ENCODE measurements around the gene RNF224. TPM values are rescaled to one million over a fixed set of nuclear protein-coding genes. Genes with fewer than 3 reads are reported as not detected.

Gene RNF224
- total and polyA plus RNA-seq, 10 of the 15 experiments (the other 5 are each of a cell fraction or from before 2014, with no cell fraction given), result not detected

DNA sequence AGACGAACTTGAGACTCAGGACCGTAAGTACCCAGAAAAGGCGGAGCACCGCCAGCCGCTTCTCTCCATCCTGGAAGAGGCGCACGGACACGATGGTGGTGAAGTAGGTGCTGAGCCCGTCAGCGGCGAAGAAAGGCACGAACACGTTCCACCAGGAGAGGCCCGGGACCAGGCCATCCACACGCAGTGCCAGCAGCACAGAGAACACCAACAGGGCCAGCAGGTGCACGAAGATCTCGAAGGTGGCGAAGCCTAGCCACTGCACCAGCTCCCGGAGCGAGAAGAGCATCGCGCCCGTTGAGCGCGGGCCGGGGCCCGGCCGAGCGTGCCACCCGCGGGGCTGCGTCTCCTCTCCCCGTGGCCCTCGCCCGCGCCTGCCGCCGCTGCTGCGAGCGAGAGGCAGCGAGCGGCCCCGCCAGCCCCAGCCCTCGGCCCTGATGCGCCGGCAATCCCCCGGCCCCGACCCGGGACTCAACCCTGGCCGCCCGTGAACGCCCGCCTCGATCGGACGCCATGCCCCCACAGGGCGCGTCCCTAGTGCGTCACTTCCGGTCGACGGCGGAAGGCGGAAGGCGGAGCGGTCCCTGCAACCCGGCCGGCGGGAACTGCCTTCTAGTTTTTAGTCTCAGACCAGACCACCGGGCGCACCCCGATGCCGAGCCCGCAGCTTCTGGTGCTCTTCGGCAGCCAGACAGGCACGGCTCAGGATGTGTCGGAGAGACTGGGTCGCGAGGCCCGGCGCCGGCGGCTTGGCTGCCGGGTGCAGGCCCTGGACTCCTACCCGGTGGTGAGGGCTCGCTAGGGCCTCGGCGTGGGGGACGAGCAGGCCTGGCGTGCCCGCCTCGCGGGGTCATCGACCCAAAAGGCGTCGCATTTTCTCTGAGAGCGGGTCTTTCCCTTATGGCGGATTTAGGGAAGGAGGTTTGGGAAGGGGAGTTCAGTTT is 21.9 kb upstream of the RNF224 start, which contains the start of the genes NDOR1 and TMEM203 (continued):
- TF ChIP-seq, protein P1, sequence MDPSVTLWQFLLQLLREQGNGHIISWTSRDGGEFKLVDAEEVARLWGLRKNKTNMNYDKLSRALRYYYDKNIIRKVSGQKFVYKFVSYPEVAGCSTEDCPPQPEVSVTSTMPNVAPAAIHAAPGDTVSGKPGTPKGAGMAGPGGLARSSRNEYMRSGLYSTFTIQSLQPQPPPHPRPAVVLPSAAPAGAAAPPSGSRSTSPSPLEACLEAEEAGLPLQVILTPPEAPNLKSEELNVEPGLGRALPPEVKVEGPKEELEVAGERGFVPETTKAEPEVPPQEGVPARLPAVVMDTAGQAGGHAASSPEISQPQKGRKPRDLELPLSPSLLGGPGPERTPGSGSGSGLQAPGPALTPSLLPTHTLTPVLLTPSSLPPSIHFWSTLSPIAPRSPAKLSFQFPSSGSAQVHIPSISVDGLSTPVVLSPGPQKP (IDR thresholded peaks at IDR 0.05; ENCODE audit: low read depth, low read length), result peak; percentile 94
- TF ChIP-seq ZNF217 (IDR thresholded peaks at IDR 0.05) (peak; percentile 31; the same call in 1 of the 2 replicates), HCFC1 (IDR thresholded peaks at IDR 0.05; ENCODE audit: low read length) (peak; percentile 82), ZSCAN29 (IDR thresholded peaks at IDR 0.05) (peak; percentile 60; the same call in 1 of the 2 replicates), TCF12 (IDR thresholded peaks at IDR 0.05; ENCODE audit: low read depth, low read length) (0 out of 2 replicates have a peak, but pooled peaks have one; percentile 47), GABPA (IDR thresholded peaks at IDR 0.05; ENCODE audit: low read depth) (peak; percentile 96), IKZF2 (IDR thresholded peaks at IDR 0.05) (no peak), POLR2AphosphoS2 (IDR thresholded peaks at IDR 0.05; ENCODE audit: low read depth, low read length) (0 out of 2 replicates have a peak, but pooled peaks have one; percentile 54), SP1 (IDR thresholded peaks at IDR 0.05; ENCODE audit: low read depth, low read length) (peak; percentile 56), IKZF1 (conservative IDR thresholded peaks at IDR 0.05) (peak; percentile 87)
- TF ChIP-seq, protein P2, sequence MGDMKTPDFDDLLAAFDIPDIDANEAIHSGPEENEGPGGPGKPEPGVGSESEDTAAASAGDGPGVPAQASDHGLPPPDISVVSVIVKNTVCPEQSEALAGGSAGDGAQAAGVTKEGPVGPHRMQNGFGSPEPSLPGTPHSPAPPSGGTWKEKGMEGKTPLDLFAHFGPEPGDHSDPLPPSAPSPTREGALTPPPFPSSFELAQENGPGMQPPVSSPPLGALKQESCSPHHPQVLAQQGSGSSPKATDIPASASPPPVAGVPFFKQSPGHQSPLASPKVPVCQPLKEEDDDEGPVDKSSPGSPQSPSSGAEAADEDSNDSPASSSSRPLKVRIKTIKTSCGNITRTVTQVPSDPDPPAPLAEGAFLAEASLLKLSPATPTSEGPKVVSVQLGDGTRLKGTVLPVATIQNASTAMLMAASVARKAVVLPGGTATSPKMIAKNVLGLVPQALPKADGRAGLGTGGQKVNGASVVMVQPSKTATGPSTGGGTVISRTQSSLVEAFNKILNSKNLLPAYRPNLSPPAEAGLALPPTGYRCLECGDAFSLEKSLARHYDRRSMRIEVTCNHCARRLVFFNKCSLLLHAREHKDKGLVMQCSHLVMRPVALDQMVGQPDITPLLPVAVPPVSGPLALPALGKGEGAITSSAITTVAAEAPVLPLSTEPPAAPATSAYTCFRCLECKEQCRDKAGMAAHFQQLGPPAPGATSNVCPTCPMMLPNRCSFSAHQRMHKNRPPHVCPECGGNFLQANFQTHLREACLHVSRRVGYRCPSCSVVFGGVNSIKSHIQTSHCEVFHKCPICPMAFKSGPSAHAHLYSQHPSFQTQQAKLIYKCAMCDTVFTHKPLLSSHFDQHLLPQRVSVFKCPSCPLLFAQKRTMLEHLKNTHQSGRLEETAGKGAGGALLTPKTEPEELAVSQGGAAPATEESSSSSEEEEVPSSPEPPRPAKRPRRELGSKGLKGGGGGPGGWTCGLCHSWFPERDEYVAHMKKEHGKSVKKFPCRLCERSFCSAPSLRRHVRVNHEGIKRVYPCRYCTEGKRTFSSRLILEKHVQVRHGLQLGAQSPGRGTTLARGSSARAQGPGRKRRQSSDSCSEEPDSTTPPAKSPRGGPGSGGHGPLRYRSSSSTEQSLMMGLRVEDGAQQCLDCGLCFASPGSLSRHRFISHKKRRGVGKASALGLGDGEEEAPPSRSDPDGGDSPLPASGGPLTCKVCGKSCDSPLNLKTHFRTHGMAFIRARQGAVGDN (IDR thresholded peaks at IDR 0.05), result peak; percentile 71
- TF ChIP-seq, protein P3, sequence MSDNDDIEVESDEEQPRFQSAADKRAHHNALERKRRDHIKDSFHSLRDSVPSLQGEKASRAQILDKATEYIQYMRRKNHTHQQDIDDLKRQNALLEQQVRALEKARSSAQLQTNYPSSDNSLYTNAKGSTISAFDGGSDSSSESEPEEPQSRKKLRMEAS (IDR thresholded peaks at IDR 0.05; ENCODE audit: low read depth, low read length), result peak; percentile 69; the same call in 1 of the 2 replicates
- TF ChIP-seq, protein P4, sequence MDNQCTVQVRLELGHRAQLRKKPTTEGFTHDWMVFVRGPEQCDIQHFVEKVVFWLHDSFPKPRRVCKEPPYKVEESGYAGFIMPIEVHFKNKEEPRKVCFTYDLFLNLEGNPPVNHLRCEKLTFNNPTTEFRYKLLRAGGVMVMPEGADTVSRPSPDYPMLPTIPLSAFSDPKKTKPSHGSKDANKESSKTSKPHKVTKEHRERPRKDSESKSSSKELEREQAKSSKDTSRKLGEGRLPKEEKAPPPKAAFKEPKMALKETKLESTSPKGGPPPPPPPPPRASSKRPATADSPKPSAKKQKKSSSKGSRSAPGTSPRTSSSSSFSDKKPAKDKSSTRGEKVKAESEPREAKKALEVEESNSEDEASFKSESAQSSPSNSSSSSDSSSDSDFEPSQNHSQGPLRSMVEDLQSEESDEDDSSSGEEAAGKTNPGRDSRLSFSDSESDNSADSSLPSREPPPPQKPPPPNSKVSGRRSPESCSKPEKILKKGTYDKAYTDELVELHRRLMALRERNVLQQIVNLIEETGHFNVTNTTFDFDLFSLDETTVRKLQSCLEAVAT (IDR thresholded peaks at IDR 0.05), result no peak
- TF ChIP-seq, protein P5, sequence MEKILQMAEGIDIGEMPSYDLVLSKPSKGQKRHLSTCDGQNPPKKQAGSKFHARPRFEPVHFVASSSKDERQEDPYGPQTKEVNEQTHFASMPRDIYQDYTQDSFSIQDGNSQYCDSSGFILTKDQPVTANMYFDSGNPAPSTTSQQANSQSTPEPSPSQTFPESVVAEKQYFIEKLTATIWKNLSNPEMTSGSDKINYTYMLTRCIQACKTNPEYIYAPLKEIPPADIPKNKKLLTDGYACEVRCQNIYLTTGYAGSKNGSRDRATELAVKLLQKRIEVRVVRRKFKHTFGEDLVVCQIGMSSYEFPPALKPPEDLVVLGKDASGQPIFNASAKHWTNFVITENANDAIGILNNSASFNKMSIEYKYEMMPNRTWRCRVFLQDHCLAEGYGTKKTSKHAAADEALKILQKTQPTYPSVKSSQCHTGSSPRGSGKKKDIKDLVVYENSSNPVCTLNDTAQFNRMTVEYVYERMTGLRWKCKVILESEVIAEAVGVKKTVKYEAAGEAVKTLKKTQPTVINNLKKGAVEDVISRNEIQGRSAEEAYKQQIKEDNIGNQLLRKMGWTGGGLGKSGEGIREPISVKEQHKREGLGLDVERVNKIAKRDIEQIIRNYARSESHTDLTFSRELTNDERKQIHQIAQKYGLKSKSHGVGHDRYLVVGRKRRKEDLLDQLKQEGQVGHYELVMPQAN (conservative IDR thresholded peaks at IDR 0.05), result peak; percentile 96
- TF ChIP-seq, protein P6, sequence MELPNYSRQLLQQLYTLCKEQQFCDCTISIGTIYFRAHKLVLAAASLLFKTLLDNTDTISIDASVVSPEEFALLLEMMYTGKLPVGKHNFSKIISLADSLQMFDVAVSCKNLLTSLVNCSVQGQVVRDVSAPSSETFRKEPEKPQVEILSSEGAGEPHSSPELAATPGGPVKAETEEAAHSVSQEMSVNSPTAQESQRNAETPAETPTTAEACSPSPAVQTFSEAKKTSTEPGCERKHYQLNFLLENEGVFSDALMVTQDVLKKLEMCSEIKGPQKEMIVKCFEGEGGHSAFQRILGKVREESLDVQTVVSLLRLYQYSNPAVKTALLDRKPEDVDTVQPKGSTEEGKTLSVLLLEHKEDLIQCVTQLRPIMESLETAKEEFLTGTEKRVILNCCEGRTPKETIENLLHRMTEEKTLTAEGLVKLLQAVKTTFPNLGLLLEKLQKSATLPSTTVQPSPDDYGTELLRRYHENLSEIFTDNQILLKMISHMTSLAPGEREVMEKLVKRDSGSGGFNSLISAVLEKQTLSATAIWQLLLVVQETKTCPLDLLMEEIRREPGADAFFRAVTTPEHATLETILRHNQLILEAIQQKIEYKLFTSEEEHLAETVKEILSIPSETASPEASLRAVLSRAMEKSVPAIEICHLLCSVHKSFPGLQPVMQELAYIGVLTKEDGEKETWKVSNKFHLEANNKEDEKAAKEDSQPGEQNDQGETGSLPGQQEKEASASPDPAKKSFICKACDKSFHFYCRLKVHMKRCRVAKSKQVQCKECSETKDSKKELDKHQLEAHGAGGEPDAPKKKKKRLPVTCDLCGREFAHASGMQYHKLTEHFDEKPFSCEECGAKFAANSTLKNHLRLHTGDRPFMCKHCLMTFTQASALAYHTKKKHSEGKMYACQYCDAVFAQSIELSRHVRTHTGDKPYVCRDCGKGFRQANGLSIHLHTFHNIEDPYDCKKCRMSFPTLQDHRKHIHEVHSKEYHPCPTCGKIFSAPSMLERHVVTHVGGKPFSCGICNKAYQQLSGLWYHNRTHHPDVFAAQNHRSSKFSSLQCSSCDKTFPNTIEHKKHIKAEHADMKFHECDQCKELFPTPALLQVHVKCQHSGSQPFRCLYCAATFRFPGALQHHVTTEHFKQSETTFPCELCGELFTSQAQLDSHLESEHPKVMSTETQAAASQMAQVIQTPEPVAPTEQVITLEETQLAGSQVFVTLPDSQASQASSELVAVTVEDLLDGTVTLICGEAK (IDR thresholded peaks at IDR 0.05; ENCODE audit: borderline replicate concordance), result peak; percentile 94

All from GM12878 (cell line).